ENCODE measurements around the gene CXCR5.

The CXCR5 gene

DNA sequence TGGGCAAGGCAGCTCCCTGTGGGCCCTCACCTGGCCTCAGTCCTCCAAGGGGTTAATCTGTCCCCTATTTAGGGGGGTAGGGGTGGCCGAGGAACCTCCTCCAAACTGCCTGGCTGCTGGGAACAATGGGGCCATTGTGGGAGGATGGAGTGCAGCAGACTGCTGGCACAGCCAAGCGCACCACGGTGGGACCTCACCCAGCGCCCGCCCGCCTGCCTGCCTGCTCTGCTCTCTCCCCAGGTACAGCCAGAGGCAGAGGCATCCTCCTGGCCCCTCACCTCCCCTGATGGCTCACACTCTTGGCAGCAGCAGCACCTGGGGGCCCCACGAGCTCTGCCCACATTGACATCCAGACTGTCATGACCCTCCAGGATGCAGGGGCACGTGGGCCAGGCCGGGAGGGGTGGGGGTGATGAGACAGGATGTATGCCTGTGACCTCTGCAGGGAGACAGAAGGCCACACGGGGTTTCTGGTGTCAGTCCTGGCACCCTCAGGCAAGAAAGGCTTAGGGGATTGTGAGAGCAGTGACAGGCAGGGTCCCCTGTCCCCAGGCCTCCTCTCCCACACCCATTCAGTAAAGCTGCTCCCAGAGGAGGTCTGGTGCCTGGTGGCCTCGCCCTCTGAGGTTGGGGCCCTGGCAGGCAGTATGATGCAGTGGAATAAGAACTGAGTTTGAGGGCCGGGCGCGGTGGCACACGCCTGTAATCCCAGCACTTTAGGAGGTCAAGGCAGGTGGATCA, 30.7 kb downstream of the CXCR5 start:
- DNase-seq = no peak

DNA sequence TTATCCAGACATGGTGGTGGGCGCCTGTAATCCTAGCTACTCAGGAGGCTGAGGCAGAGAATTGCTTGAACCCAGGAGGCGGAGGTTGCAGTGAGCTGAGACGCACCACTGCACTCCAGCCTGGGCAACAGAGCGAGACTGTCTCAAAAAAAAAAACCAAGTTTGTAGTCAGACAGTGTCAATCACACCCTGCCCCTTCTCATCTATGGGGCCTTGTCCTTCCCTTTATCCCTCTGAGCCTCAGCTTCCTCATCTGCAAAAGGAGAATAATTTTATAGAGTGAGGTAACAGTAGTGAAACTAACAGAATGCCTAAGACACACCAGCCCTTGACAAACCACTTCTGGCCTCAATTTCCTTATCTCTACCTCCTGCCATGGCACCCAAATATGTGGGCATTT, 31.3 kb downstream of the CXCR5 start:
- DNase-seq = peak; percentile 13 to 28

DNA sequence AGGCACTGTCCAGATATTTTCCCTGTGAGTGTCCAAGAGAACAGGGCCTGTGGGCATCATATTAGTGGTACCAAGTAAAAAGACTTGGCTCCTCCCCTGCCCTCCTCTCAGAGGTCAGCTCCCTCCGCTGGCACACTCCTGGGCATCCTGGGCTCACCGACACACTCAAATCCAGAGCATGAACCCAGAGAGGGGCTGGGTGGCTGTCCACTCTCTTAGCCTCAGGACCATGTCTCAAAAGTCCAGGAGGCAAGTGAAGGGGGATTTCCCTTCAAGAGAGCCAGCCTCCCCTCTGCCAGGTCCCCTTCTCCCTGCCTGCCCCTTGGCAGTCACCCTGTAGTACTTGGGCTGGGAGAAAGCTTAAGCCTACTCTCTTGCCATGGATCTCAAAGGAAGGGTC, 31.7 kb downstream of the CXCR5 start:
- DNase-seq = no peak

DNA sequence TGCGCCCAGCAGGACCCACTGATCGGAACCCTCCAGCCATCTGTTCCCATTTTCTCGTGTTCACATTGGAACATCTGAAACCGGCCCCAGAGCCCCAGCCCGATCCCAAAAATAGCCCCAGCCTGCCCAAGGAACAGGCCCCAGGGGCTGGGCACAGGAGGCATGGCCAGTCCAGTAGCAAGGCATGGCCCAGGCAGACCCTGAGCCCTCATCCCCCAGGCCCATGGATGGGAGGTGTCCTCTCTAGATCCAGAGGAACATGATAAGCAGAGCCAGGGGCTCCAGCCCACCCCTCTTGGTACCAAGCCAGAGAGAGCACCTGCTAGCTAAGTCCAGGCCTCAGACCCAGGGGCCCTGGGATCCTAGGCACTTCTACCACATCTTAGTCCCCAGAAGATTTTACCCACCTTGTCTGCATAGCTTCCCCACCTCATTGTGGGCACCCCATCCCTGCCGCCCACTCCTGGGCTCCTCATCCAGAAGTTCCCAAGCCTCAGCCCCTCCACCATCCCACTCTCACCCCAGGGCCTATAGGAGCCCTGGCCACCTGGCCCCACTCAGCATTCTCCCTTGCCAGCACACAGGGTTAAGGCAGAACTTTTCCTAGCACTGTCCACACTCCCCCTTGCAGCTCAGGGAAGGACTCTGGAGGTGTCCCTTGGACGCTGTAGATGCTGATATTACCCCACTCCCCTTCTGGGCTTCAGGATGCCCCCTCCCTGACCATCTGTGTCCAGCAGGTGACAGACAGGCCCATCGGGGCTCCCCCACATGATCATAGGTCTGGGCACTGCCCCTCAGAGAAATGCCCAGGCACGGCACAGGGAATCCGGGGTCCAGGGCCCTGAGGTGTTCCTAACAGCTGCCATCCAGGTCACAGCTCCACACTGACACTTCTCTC, 32.5 kb downstream of the CXCR5 start:
- no peak for DNase-seq

DNA sequence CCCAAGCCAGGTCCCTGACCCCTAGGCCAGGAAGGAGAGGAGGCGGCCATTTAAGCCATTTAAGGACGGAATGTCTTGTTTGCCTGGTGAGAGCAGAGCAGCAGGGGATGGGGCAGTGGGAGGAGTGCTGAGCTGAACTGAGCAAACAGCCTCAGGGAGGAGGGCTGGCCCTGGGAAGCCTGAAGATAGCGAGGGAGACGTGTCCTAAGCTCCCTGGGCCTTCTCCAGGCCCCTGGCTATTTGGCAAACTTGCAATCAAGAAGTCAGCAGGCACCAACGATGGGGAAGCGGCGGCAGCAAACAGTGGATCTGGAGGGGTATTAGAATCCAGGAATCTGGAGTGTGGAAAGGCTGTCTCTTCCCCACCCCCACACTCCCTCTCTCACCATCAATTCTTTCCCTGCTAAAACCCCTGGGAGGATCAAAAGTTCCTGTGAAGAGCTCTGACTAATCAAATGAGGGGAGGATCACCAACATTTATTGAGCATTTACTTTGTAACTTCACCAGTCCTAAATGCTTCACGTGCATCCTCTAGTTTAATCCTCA, 33.2 kb downstream of the CXCR5 start:
- DNase-seq = no peak

DNA sequence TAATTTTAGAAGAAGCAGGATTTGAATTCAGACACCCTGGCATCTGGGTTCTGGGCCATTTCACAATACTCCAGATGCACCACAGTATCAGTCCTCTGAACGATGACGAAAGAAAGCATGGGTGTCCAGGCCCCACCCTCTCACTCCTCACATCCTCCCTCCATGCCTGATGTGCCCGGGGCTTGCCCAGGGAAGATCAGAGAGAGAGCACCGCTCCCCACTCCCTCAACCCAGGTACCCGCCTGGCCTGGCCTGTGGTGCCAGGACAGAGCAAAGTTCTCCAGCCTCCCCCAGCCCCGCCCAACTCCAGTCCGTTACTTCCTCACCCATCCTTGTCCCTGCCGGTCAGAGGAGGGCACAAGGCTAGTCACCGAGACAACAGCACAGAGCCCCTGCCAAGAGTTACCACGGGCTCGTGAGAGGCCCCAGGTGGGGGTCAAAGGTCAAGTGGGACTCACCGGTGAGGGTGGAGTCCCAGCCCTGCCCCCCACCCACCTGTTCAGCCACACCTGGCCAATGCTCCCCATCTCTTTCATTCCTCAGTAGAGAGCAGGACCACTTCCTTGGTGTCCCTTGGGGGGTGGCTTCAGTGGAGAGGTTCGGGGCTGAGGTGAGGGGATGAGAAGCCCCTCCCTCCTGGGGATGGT, 33.9 kb downstream of the CXCR5 start:
- peak in 1 of 2 experiments; percentile 14 for DNase-seq

DNA sequence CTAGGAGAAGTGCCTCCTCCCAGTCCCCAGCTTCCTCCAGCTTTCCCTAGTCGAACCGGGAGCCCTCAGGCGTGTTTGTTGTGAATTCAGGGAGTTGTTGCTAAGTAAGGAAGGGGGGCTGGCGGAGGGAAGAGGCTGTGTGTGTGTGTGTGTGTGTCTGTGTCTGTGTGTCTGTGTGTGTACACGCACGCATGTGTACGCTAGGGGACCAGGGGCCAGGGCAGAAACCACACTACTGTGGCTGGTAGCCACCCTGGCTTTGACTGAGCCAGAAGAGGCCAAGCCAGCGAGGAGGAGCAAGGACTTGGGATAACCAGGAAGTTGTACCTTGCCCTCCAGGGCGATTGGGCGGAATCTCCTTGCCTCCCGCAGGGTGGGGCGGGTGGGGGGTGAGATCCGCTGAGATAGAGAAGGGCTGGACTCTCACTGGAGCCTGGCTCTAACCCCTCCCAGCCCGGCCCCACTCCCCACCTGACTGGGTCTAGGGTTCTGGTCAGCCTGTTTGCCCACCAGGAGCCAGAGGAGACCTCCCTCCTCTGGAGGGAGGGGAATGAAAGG, 34.5 kb downstream of the CXCR5 start:
- DNase-seq = no peak

DNA sequence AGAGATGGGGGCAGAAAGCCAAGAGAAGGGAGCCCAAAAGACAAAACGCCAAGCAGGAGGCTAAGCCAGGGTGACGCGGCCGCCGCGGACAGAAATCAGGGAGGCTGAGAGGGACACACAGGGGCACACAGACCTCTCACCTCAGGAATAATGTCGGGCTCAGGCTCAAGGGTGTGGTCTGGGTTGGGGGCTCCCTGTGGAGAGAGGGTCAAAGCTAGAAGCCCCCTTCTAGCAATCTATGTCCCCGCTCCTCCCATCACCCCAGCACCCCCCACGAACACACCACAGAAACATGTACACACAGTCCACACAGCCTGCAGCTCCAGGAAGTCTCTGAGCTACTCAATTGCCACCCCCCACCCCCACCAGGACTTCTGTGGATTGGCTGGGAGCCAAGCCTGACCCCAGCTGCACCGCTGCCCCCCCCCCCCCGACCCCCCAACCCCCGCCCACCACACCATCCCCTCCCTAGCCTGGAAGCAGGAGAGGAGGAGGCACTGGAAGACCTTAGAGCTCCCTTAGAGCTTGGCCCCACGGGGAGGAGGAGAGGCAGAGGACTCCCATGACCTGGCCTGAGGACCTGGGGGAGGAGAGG, 35.1 kb downstream of the CXCR5 start:
- DNase-seq = peak in 1 of 2 experiments; percentile 12

DNA sequence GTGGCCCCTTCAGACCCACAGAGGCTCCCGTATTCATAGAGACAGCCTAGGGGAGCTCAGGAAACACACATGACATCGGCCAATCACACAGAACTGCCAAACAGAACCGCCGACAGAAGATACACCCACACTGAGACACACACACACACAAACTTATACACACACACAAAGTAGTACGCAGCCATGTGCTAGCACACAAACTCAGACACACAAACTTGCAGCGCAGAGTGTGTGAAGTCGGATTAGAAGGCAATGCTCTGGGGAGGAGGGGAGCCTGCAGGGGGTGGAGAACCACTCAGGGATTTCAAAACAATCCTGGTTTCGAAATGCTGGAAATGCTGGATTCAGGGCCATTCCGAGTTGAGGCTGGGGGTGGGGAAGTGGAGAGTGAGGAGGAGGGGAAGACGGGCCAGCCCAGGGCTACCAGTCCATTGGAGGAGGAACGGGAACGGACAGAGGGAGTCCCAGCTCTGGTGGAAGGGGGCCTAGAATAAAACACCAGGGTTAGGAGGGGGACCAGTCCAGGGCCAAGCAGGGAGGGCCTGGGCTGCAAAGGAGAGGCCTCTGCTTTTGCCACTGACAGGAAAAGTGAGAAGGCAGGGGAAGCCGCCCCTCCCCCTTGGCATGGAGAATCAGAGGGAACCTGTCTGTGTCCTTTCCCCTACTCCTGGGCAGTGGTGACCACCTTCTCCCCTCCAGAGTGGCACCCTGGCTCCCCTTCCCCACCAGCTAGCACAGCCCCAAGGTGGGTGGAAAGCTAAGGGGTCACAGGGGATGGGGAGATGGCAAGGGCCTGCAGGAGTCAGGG, 37.6 kb downstream of the CXCR5 start:
- no peak for DNase-seq

DNA sequence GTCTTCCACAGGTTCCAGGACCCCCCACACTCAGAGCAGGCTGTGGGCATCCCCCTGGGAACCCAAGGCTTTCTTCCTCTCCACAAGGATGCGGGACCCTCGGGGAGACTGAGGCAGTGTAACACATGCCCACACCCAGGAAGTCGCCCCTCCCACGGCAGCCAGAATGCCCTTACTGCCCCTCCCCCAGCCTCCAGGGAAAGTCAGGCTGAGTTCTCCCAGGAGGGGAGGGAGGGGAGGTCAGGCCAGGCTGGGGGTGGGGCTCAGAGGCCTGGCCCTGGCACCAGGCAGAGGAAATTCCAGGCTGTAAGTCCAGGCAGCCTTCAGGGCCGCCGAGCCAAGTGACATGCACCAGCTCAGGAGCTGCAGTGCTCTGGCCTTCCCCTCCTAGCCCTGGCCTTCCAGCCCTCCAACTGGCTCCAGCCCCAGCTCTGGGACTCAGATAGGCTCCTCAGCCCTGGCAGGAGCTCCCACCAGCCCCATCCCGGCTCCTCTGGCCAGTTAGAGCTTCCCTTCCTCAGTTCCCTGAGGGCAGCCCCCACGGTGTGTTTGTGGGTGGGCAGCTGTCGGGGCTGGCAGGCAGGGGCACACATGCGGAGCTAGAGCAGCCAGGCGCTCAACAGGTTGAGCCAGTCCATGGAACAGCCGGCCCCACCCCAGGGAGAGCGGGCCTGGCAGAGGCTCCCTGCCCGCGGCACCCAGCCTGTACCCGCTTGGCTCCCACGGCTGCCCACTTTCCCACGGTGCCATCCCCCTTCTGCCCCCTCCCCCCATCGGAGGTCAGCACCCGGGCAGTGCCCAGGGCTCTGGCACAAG, 38.4 kb downstream of the CXCR5 start:
- DNase-seq = no peak

DNA sequence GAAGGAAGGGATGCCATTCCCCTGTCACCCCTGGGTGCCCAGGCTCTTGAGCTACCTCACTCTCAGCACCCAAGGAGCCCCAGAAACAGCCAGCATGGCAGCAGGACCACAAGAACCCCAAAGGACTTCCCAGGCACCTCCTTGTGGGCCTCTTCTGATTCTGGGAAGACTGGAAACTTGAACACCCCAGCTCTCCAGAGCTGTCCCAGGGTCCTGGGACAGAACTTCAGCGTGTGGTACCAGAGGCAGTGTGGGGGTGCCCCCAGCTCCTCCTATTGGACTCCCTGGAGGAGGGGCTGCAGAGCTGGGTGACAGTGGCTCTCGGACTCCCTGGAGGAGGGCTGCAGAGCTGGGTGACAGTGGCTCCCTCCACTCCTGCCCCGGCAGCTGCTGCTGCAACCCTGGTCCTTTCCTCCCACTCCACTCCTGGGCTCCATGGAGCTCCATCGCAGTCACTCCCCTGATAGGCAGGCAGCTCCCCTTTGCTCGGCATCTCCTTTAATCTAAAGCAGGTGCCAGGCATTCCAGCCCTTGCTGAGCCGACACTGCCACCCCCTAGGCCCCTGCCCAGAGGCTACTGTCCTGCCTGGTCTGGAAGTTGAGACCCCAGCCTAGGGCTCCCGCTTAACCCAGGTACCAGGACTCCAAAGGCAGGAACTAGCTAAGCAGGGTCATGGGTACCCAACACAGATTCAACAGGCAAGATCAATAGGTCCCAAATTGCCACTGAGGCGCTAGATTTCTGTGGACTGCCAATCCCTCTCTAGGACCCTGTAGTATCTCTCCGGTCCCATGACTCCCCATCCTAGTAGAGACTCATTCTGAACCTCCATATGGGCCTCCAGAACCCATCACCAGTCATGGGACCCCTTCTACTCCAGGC, 39.3 kb downstream of the CXCR5 start:
- no peak for DNase-seq

DNA sequence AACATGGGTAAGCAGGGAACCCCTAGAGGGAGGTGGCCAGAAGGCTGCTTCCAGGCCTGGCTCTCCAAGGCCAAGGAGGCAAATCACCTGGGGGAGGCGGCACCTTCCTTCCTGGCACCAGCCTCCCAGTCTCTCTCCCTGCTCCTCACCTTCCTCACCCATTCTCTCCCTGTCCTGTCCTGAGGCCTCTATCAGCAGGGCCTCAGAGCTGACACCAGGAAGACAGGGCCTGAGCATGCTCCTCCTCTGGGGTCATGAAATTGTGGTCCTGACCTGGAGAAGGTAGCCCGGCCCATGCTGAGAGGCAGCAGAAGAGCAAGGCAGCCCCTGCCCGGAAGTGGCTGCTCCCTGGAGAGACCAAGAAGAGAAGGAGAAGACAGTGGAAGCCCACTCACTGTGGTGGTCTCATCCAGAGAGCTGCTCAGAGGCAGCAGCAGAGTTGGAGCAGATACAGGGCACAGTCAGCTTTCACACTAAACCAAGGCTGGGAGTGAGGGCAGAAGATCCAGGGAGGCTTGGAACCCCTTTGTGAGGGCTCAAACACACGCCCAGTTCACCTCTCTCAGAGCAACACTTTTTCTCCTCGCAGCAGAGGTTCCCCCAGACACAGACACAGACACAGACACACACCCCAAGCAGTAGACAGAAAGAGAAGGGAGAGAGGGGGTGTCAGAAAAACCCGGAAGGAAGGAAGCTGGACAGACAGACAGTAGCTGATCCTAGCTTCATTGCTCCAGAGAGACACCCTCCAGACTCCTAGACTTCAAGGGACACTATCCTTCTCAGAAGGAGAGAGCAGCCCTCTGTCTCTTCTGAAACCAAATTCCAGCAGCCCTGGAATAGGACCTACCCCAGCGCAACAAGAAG, 40.3 kb downstream of the CXCR5 start:
- DNase-seq = no peak

DNA sequence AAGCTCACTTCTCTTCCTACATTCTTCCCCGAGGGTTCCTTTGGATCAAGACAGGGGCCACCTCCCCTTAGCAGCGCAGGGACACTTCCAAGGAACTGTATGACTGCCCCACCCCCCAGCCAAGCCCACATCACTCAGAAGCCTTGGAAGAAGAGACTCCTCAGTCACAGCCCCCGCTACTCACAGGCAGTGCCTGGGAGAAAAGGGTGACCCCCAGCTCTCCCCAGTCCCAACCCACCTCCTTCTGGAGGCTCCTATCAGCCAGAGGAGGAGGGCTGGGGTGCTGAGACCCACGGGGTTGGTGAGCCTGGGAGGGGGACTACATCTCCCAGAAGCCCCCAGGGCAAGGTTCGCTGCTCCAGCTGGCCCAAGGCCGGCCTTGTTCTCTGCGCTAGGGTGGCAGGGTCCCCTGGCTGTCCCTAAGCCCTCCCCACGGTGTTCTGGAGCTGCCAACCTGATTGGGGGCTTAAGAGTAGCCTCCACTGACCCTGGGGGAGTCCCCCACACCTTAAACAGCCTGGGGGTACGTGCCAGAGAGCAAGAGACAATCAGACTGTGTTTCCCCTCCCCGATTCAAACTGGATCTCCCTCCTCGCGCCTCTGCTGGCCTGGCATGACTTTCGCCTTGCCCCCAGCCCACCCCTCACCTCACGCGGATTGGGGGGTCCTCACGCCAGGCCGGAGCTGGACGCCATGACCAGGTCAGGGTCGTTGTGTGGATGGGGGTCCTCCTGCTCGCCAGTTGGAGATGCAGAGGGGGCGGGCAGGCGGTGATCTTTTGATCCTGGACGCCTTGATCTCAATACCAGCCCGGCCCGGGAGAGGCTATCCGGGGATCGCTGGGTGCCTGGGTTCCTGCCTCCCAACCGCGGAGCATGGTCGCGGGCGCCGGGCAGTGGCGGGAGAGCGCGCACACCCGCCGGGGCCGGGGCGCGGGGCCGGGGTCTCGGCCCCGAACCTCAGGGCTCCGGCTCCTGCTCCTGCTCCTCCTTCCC, 41.2 kb downstream of the CXCR5 start:
- peak; percentile 38 to 53 for DNase-seq

DNA sequence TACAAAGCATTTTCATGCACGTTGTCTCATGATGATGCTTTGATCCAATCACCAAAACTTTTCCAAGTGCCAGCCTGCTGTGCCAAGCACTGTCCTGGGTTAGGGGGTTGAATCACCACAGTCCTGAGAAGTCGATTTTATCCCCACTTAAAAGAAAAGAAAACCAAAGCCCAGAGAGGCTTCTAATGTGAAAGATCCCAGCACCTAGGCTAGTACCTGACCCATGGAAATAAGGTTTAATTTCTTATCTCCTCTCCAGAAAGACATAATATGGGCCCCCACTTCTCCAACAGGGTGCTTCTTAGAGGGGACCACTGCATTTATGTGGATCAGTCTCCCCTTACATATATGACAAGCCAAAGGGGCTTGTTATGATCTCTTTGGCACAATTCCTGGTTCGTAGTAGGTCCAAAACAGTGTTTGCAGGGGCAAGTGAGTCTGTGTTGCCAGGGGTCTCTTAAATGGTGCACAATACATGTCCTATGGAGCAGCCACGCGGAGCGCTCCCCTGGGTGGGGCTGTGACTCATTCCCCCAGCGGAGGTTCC, 43.9 kb downstream of the CXCR5 start:
- no peak for DNase-seq

DNA sequence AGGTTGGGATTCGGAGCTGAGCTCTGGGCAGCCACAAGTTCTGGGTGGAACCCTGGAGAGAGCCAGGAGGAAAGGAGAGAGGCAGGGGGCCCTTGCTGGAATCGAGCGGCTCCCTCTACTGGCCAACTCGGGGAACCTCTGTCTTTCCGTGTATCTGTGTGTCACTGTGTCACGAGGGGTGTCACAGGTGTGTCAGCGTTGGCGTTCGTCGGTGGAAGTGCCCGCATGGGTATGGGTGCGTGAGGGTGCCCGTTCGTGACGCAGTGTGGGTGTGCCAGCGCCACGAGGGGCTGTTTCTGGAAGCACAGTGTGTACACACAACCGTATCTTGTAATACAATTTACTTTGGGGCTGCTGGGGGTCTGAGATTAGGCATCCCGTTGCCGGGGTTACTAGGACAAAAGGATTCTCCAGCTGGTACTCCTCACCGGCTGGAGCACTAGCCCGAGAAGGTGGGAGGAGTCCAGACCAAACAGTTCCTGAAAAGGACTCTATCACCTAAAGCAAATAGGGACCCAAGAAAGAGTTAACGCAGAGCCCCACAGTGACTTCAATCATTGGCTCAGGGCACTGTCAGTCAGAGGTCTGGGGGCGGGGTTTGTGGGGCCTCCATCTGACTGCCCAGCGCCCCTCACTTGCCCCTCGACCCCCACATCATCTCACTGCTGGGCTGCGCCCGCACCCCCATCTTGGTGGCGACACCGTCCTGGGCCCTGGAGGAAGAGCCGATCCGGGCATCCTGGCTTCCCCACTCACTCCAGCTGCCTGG, 44.6 kb downstream of the CXCR5 start:
- DNase-seq = peak; percentile 91 to 92

DNA sequence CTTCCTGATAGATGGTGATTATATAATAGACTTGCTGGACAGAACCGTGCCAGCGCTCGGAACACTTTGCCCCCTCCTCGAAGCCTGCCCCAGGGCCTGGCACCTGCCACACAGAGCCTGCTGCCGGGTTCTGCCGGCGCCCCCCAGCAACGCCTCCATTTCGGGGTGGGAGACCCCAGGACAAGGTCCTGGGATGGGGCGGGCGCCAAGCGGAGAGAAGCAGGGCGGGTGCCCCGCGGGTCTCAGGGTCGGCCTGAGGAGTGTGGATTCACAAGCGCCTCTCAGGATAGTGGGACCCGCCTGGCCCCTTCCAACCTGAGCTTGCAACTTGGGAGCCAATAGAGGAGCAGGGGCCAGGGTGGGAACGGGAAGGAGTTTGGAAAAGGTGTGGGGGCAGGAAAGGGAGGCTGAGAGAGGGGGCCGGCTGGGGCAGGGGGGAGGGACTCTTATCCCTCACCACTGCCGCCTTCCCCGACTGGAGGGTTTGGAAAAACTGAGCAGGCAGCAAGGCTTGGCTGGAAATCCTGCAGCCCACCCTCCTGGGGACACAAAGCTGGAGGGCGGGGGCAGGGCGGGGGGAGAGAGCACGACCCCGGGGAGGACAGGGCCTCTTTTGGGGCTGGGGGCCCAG, 45.3 kb downstream of the CXCR5 start:
- DNase-seq = peak; percentile 57 to 65
